ENCODE measurements around the gene TXNRD3.

The TXNRD3 gene

GRCh38 chr3:126654571-126655383 is at the start of gene TXNRD3:
TSS of gene TXNRD3 (minus strand) at chr3:126655124.
- peak; percentile 36 for DNase-seq
- H3K4me3 ChIP-seq (ENCODE audit: low read depth, low read length) = peak within 1 kb of the TSS; percentile 59
- no peaks in the 10 kb centered on the region for H3K27me3 ChIP-seq (replicated peaks)
- in situ Hi-C loops (cut with HindIII; ENCODE audit: low pct_ligation_motif_present, low sequenced_read_pairs) = no loop called here
- no peaks in the 10 kb centered on the region for H3K36me3 ChIP-seq (replicated peaks)
- no peak for TF ChIP-seq CTCF (IDR thresholded peaks at IDR 0.05; ENCODE audit: low read depth, low read length, missing control alignments)
- H3K27ac ChIP-seq = no peak within 1 kb of the TSS

- TF ChIP-seq CTCF (IDR thresholded peaks at IDR 0.05; ENCODE audit: low read depth, low read length, missing control alignments) = peak; percentile 43
- H3K4me3 ChIP-seq (ENCODE audit: low read depth, low read length) = peak within 1 kb of the TSS; percentile 79
- no peaks in the 10 kb centered on the region for H3K27me3 ChIP-seq (replicated peaks)
- no peaks in the 10 kb centered on the region for H3K36me3 ChIP-seq (replicated peaks)
- DNase-seq = peak; percentile 92
- in situ Hi-C loops (cut with HindIII; ENCODE audit: low pct_ligation_motif_present, low sequenced_read_pairs) = no loop called here
- H3K27ac ChIP-seq = no peak within 1 kb of the TSS
These were observed 48.9 kb upstream of the TXNRD3 start, which contains the start of gene CHCHD6 for GRCh38 chr3:126703512-126704493. TSS of gene CHCHD6 (plus strand) at chr3:126704240. CDS start at chr3:126704313, 73 bp downstream.

DNA sequence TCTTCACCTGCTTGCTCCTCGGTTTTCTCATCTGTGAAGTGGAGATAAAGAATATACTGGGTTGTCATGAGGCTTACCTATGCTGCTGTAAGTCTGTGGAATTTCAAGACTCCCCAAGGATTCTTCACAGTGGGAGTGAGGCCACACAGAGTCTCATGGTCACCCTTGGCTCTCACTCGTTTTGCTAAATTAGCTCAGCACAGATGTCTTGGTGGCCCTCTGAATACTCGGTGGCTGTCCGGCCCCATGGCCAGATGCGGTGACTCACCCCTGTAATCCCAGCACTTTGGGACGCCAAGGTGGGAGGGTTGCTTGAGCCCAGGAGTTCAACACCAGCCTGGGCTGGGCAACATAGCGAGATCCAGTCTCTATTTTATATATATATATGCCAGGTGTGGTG is 44.1 kb upstream of the TXNRD3 start:
- Histone ChIP-seq H3K27ac (no peak overlapping the region), H3K4me3 (ENCODE audit: low read depth, low read length) (no peak overlapping the region), H3K27me3 (replicated peaks) (peaks cover 9% of the 10 kb centered on the region), H3K36me3 (replicated peaks) (no peaks in the 10 kb centered on the region)
- in situ Hi-C loops (cut with HindIII; ENCODE audit: low pct_ligation_motif_present, low sequenced_read_pairs) = no loop called here
- no peak for TF ChIP-seq CTCF (IDR thresholded peaks at IDR 0.05; ENCODE audit: low read depth, low read length, missing control alignments)
- DNase-seq = no peak

DNA sequence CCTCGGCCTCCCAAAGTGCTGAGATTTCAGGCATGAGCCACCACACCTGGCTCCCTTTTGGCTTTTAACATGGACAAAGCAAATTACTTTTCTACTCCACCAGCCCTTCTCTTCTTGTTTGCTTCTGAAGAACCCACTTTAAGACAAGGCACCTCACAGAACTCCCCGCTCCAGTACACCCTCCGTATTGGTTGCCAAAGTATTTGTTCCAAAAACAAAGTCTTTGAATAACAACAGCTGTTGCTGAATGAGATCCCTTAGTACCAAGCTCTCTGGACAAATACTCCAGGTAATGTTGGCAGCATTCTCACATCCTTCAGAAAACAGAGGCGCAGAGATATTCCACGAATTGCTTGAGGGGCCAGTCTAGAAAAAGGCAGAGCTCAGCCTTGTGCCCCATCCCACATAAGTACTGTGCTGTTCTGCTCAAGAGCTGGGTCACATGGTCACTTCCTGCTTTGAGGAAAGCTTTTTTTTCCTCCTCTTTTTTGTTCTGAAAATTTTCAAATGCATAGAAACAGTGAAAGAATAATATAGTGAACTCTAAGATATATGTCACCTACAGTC is 41.9 kb upstream of the TXNRD3 start:
- in situ Hi-C loops (cut with HindIII; ENCODE audit: low pct_ligation_motif_present, low sequenced_read_pairs) = no loop called here
- Histone ChIP-seq H3K27ac (no peak overlapping the region), H3K36me3 (replicated peaks) (no peaks in the 10 kb centered on the region), H3K27me3 (replicated peaks) (peaks cover 9% of the 10 kb centered on the region), H3K4me3 (ENCODE audit: low read depth, low read length) (no peak overlapping the region)
- TF ChIP-seq CTCF (IDR thresholded peaks at IDR 0.05; ENCODE audit: low read depth, low read length, missing control alignments) = no peak
- DNase-seq = no peak

GRCh38 chr3:126693921-126694320 is 39.0 kb upstream of the TXNRD3 start:
- no peak for DNase-seq
- no peaks in the 10 kb centered on the region for H3K36me3 ChIP-seq (replicated peaks)
- TF ChIP-seq CTCF (IDR thresholded peaks at IDR 0.05; ENCODE audit: low read depth, low read length, missing control alignments) = no peak
- no peak overlapping the region for H3K27ac ChIP-seq
- in situ Hi-C loops (cut with HindIII; ENCODE audit: low pct_ligation_motif_present, low sequenced_read_pairs) = no loop called here
- H3K4me3 ChIP-seq (ENCODE audit: low read depth, low read length) = no peak overlapping the region
- H3K27me3 ChIP-seq (replicated peaks) = peaks cover 9% of the 10 kb centered on the region

All from brain microvascular endothelial cell (primary cell).